GM12878 (cell line): ENCODE data around the gene GHITM.

Experiments
- BACH1 ChIP-seq: fragments of 450-650 bp; IDR thresholded peaks from 2 replicates; pipeline ENCODE4 v1.6.1; 2017; ENCODE audit warnings: mild to moderate bottlenecking, borderline replicate concordance
- EP300 ChIP-seq, 2 experiments: fragments of 150-350 bp in 1 of 2; IDR thresholded peaks; 2 replicates each; pipeline ENCODE4 v1.6.1; 2011 to 2012; ENCODE audit warnings: low read depth in 2 of 2, low read length in 2 of 2, borderline replicate concordance in 1 of 2, improper control_type of control experiment in 1 of 2, inconsistent platforms in 1 of 2; ENCODE audit not compliant: control insufficient read depth in 1 of 2
- JUNB ChIP-seq: IDR thresholded peaks from 2 replicates; pipeline ENCODE4 v1.6.1; 2016; ENCODE audit warnings: antibody characterized with exemption, mild to moderate bottlenecking
- MEF2A ChIP-seq: IDR thresholded peaks from 2 replicates; pipeline ENCODE4 v1.6.1; 2011; ENCODE audit warnings: low read depth, mild to moderate bottlenecking, low read length, moderate library complexity; ENCODE audit not compliant: insufficient read depth
- POLR2A ChIP-seq: IDR thresholded peaks from 2 replicates; pipeline ENCODE4 v1.6.1; 2011; ENCODE audit warnings: low read depth, mild to moderate bottlenecking, low read length
- TAF1 ChIP-seq: IDR thresholded peaks from 2 replicates; pipeline ENCODE4 v1.6.1; 2011; ENCODE audit warnings: mild to moderate bottlenecking, low read depth, low read length, borderline replicate concordance
- ZNF274 ChIP-seq: IDR thresholded peaks from one replicate; pipeline ENCODE4 v1.8.0; 2011; ENCODE audit not compliant: insufficient read length, insufficient read depth
- TF ChIP-seq, protein P1 (sequence below), 3 experiments: IDR thresholded peaks in 2 of 3; conservative IDR thresholded peaks in 1 of 3; 2 replicates each; pipeline ENCODE4 v1.5.1; 2011; ENCODE audit warnings: low read depth in 3 of 3, low read length in 3 of 3, mild to moderate bottlenecking in 3 of 3, control low read depth in 2 of 3, moderate library complexity in 2 of 3, inconsistent platforms in 1 of 3, mixed read lengths in 1 of 3; ENCODE audit not compliant: control insufficient read depth in 2 of 3, insufficient read depth in 1 of 3; ENCODE audit errors: extremely low read depth in 1 of 3

DNA sequence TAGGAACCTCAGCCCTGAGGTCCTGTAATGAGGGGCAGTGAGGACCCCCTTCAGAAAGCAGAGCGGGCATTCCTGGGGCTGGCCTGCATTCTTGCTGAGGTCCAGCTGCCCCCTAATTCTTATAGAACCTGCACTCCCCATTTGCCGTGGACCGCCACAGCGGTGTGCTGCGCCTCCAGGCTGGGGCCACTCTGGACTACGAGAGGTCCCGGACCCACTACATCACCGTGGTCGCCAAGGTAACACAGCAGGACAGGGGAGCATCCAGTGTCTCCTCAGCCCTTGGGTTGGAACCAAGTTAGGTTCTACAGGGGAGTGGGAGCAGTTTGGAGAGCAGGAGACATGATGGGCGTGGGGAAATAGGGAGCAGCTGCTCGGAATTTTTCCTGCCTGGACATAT, 62.4 kb downstream of the GHITM start:
- no peak for TF ChIP-seq POLR2A
- no peak for TF ChIP-seq EP300 (IDR thresholded peaks at IDR 0.05; ENCODE audit: borderline replicate concordance in 1 of 2, control insufficient read depth in 1 of 2, low read depth in 2 of 2, low read length in 2 of 2)
- TF ChIP-seq ZNF274, result no peak
- TF ChIP-seq MEF2A, result no peak
- TF ChIP-seq JUNB, result no peak
- TF ChIP-seq, protein P1, sequence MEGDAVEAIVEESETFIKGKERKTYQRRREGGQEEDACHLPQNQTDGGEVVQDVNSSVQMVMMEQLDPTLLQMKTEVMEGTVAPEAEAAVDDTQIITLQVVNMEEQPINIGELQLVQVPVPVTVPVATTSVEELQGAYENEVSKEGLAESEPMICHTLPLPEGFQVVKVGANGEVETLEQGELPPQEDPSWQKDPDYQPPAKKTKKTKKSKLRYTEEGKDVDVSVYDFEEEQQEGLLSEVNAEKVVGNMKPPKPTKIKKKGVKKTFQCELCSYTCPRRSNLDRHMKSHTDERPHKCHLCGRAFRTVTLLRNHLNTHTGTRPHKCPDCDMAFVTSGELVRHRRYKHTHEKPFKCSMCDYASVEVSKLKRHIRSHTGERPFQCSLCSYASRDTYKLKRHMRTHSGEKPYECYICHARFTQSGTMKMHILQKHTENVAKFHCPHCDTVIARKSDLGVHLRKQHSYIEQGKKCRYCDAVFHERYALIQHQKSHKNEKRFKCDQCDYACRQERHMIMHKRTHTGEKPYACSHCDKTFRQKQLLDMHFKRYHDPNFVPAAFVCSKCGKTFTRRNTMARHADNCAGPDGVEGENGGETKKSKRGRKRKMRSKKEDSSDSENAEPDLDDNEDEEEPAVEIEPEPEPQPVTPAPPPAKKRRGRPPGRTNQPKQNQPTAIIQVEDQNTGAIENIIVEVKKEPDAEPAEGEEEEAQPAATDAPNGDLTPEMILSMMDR (IDR thresholded peaks at IDR 0.05 in 2 of 3, conservative IDR thresholded peaks at IDR 0.05 in 1 of 3; ENCODE audit: control insufficient read depth in 2 of 3, extremely low read depth in 1 of 3, insufficient read depth in 1 of 3, low read depth in 3 of 3, low read length in 3 of 3), result no peak
- TF ChIP-seq BACH1, result no peak
- TF ChIP-seq TAF1, result no peak
